HG03103 (cell line): ENCODE measurements around the gene FBXW8.

Experiments used
- ATAC-seq: cut with Tn5 transposase; IDR thresholded peaks from one replicate; pipeline ENCODE4 v1.9.1; 2021; ENCODE audit warnings: low read depth; ENCODE audit not compliant: unreplicated experiment

Gene FBXW8

GRCh38 chr12:117034249-117034648 is 123.5 kb downstream of the FBXW8 start:
- ATAC-seq, result no peak

DNA sequence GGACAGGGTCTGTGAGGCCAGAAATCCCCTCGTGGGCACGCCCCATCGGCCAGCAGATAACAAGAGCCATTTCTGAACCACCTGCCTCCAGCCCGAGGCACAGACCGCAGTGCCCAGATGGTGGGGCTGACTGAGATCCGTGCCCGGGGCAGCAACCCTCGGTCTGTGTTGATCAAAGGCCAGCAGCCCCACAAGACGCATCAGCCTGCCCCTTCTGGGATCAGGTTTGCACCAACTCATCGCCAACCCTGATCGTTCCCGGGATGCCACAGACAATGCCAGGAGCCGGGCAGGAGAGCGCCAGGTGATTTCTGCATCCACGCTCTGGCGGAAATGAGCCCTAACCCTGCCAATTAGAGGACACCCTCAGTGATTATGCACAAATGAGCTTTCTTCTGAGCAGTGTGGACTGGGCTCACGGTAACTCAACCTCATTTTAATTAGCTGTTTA is 124.0 kb downstream of the FBXW8 start:
- no peak for ATAC-seq

- no peak for ATAC-seq
Observed at GRCh38 chr12:117035287-117035686, 124.5 kb downstream of the FBXW8 start.

- ATAC-seq, result no peak
Observed at GRCh38 chr12:117036046-117036445, 125.3 kb downstream of the FBXW8 start.

GRCh38 chr12:117036547-117036946 is 125.8 kb downstream of the FBXW8 start:
- ATAC-seq, result no peak

GRCh38 chr12:117037289-117038022 is 126.7 kb downstream of the FBXW8 start:
- no peak for ATAC-seq

DNA sequence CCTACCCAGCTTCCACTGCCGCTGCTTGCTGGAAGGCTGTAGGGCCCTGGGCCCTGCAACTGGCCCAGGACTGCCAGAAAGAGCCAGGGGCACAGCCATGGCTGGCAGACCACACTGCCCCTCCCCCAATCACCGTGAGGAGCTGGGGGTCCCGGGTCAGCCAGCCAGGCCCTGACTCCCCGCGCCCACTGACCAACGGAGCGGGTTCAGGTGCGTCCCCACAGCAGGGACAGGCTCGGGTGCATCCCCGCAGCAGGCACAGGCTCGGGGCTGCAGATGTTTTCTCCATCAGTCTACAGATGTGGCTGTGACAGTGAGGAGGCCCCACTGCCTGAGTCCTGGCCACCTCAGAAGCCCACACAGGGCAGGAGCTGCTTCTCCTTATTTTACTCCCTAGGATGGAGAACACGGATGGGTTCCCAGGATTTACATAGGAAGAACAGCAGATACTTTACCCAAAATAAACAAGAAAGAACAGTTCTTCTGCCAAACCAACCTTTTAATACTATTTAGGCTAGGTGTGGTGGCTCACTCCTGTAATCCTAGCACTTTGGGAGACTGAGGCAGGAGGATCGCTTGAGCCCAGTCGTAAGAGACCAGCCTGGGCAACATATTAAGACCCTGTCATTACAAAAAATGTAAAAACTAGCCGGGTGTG is 127.4 kb downstream of the FBXW8 start:
- no peak for ATAC-seq

- no peak for ATAC-seq
Observed at GRCh38 chr12:117038919-117039318, 128.2 kb downstream of the FBXW8 start.

DNA sequence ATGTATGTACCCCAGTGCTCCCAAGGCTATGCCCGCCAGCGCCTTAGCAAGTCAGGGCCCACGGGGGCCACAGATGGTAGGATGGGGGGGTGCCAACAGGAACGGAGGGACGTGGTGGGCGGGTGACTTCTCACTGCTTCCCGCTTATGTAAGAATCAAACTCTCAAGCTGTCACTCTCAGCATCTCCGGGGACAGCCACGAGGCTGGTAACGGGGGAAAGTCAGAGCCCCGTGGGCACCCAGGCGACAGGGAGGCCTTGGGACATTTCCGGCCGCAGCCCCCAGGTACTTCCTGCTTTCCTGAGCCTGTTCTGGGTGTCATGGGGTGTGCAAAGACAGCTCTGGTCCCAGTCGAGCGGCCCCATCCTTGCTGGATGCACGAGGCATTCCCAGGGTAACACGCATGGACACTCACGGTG is 129.2 kb downstream of the FBXW8 start:
- ATAC-seq, result no peak

DNA sequence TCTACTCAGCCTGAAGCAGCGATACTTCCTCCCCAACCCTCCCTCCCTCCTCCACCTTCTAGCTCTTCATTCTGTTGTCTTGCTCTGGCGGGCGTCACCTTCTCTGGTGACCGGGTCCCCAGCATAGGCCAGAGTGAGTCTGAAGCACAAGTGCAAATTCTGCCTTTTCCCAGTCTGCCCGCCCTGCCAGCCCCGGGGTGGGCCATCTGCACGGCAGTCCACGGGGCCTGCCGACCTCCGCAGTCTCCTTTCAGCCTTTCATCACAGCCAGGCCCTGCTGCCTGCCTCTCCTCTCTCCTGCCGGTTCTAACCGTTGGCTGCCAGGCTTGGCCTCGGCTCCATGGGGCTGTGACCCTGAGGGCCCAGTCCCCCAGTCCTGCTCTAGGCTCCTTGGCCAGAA is 129.7 kb downstream of the FBXW8 start:
- ATAC-seq, result no peak

GRCh38 chr12:117041798-117042170 is 131.0 kb downstream of the FBXW8 start:
- no peak for ATAC-seq

DNA sequence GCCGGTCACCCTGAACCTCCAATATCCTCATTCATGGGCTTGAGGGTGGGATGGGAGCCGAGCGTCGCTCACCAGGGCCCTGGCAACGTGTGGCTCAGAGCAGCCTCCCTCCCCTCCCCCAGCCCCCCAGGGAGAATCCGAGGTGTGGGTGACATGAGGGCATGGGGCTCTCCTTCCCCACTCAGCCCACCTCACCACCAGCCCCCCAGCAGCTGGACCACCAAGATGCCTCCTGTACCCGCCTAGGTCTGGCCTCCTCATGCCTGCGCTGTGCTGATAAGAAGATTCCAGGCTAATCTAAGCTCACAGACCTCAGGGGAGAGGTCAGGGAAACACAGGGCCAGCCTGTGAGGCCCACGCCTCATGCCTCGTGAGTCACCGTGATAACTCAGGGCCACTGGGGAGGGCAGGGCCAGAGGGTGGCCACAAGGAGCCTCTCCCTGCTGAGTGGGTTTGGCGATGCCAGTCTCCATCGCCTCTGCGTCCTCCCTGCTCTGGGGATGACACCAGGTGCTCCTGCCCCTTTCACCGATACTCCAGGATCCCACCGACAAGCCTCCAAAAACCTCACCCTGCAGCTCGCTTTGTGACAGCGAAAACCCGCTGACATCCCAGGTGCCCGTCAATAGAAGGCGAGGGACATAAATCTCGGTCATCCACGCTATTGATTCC is 131.6 kb downstream of the FBXW8 start:
- no peak for ATAC-seq

GRCh38 chr12:117042862-117043261 is 132.1 kb downstream of the FBXW8 start:
- no peak for ATAC-seq

GRCh38 chr12:117044311-117044710 is 133.6 kb downstream of the FBXW8 start:
- ATAC-seq, result no peak

DNA sequence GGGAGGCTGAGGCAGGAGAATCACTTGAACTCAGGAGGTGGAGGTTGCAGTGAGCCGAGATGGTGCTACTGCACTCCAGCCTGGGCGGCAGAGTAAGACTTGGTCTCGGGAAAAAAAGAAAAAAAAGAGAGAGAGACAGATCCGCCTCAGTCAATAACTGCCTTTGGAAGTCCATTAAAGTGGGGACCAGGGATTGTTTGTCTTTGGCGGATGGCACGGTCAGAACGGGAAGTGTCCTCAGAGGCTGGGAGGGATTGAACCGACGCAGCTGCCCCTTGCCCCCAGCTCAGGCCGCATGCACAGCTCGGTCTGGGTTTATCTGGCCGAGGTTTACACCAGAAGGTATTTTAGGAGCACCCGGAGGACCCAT is 134.0 kb downstream of the FBXW8 start:
- ATAC-seq, result no peak

DNA sequence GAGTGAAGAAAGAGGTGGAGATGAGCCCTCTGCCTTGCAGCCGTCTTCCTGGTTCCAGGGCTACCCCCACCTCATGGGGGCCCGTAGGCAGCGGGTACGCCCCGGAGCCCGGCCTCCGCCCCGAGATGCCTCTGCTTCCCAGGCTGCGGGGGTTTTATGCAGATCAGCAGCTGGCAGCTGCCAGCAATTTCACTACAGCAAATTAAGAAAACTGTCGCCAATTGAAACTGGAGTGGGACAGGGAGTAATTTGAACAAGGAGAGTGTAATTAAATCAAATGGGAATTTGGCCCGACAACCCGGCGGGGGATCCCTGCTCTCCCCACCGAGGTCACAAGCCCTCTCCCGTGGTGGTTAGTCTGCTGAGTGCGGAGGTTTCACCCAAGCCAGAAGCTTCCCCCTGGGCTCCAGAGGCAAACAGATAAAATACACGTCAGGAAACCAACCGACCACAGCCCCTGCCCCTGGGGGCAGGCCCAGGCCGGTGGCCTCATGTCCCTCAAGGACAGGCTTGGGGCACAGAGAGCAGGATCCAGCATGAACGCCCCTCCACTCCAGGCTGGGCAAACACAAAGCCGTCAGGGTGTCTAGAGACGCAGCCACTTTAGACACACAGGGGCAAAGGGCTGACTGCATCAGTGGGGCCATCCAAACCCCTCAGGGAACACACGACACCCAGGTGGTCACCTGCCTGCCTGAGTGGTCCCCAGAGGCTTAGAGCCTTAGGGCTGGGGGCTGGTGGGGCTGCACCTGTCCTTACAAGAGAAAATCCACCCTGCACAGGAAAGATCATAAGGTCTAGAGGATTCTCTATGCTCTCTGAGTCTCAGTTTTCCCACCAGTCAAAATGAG is 134.6 kb downstream of the FBXW8 start:
- ATAC-seq, result no peak

GRCh38 chr12:117046011-117046369 is 135.2 kb downstream of the FBXW8 start:
- ATAC-seq, result no peak

DNA sequence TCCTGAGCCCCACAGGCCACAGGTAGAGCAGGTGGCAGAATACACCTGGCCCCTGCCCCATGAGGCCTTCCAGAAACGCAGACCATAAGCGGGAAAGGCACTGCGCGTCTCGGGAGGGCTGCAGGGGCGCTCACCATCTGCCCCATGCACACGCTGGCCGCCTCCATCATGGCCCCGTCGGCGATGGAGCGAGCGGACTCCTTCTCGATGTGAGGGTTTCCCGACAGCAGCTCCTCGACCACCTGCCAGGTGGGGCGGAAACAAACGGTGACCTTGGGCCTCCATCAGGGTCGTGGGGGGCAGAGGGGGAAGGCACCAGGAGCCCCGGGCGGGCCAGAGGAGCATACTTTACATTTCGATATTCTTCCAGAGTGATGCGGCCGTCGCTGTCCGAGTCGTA is 135.7 kb downstream of the FBXW8 start:
- ATAC-seq, result no peak

DNA sequence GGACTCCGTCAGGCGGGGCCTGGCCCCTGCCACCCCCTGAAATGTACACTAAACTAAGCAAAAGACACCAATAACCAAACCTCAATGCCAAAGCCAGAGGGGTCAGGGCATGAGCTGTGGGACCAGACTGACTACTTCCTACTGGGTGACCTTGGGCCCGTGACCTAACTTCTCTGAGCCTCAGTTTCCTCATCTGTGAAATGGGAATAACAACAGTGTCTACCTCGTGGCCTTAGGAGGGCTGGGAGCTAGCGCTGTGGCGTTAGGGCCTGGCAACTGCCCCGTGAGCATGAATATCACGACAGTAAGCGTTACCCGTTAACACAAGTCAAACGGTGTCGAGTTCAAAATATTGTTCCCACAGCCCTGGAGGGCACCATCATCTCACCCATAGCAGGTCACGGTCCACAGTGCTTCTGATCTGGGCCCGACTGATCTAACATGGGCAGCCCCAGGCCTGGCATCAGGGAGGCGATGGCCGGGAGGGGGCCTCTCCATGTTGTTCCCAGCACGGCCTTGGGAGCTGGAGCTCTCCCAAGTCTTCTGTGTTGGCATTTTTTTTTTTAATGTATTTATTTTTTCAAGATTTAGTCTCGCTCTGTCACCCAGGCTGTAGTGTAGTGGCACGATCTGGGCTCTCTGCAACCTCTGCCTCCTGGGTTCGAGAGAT is 136.2 kb downstream of the FBXW8 start:
- no peak for ATAC-seq

GRCh38 chr12:117047810-117048584 is 137.2 kb downstream of the FBXW8 start:
- ATAC-seq, result no peak
